Left lung (tissue), 10 donors: ENCODE data around the gene NPHS1. TPM values are rescaled to one million over a fixed set of nuclear protein-coding genes. Genes with fewer than 3 reads are reported as not detected.

Experiments used
- ATAC-seq: fragments of 200-7000 bp; cut with Tn5 transposase; one replicate; pipeline ENCODE4 v1.9.1; 2020; ENCODE audit warnings: moderate library complexity
- DNase-seq, 4 donors: peaks; one replicate each; pipeline ENCODE4 v3.0.0-alpha.2; 2013 to 2020
- H3K27ac ChIP-seq, 2 donors: fragments of 200-600 bp; sonication (generic) in 1 of 2; one replicate each; pipeline versions ENCODE4 v1.5.0 to v1.8.0; 2020 to 2021
- H3K27me3 ChIP-seq, 2 donors: fragments of 200-600 bp; sonication (generic) in 1 of 2; one replicate each; pipeline versions ENCODE4 v1.5.0 to v1.8.0; 2020 to 2021
- H3K36me3 ChIP-seq, 2 donors: fragments of 200-600 bp; sonication (generic) in 1 of 2; one replicate each; pipeline versions ENCODE4 v1.5.0 to v1.8.0; 2020 to 2021
- H3K4me1 ChIP-seq, 2 donors: fragments of 200-600 bp; one replicate each; pipeline ENCODE4 v1.8.0; 2021
- H3K4me3 ChIP-seq, 2 donors: fragments of 200-600 bp; sonication (generic) in 1 of 2; one replicate each; pipeline versions ENCODE4 v1.5.0 to v1.8.0; 2020 to 2021; ENCODE audit warnings: mild to moderate bottlenecking in 1 of 2
- H3K9me3 ChIP-seq, 2 donors: fragments of 200-600 bp; sonication (generic) in 1 of 2; one replicate each; pipeline versions ENCODE4 v1.5.0 to v1.8.0; 2020 to 2021
- CTCF ChIP-seq, 2 donors: fragments of 200-600 bp; sonication (generic) in 1 of 2; IDR thresholded peaks; one replicate each; pipeline versions ENCODE4 v1.5.0 to v1.8.0; 2021; ENCODE audit warnings: antibody characterized with exemption in 2 of 2
- intact Hi-C, 2 donors: fragments of 100-400 bp; cut with DNase I; formaldehyde crosslinking; loops; one replicate each; pipeline versions ENCODE4 v1.11.2 to v1.14.2; 2022
- polyA plus RNA-seq, 6 donors: library from polyadenylated mRNA; unstranded; fragments of 120-200 nt; gene quantifications; one replicate each; pipeline ENCODE4 v1.2.1, GENCODE V29; 2013; ENCODE audit not compliant: insufficient read length in 6 of 6
- total RNA-seq, 2 donors: library from RNA; stranded (reverse); fragmentation: NEBNext Ultra II Directional; extraction: Animal tissue kit (Norgen Biotek cat#: 25700); gene quantifications; one replicate each; pipeline ENCODE4 v1.2.1, GENCODE V29; 2021
- donor health status: DM: no; HTN: yes; CAD: no.
- donor health status: DM: no; HTN: no; CAD: no.

Gene NPHS1
- total and polyA plus RNA-seq, 8 donors: 0.08 to 2.0 (median 0.99) TPM; not detected in 1

GRCh38 chr19:35848486-35848885, 3.8 kb downstream of the NPHS1 start:
- no peaks in the 10 kb centered on the region for H3K36me3 ChIP-seq
- peaks cover 4 to 16% of the 10 kb centered on the region in 2 donors for H3K4me1 ChIP-seq
- H3K4me3 ChIP-seq: no peak overlapping the region
- H3K27me3 ChIP-seq: peaks cover 37 to 100% of the 10 kb centered on the region in 2 donors
- DNase-seq: peak in 1 of 4 donors; percentile 61
- intact Hi-C loops: no loop called here
- TF ChIP-seq CTCF (IDR thresholded peaks at IDR 0.05): no peak
- no peak overlapping the region for H3K27ac ChIP-seq
- no peaks in the 10 kb centered on the region for H3K9me3 ChIP-seq
- ATAC-seq: no peak

- no peaks in the 10 kb centered on the region for H3K9me3 ChIP-seq
- peaks cover 4 to 16% of the 10 kb centered on the region in 2 donors for H3K4me1 ChIP-seq
- no peak for ATAC-seq
- intact Hi-C loops: no loop called here
- H3K27ac ChIP-seq: no peak overlapping the region
- no peak for TF ChIP-seq CTCF (IDR thresholded peaks at IDR 0.05)
- H3K36me3 ChIP-seq: no peaks in the 10 kb centered on the region
- no peak for DNase-seq
- H3K4me3 ChIP-seq: no peak overlapping the region
- H3K27me3 ChIP-seq: peaks cover 40 to 100% of the 10 kb centered on the region in 2 donors
These were observed 4.4 kb downstream of the NPHS1 start for GRCh38 chr19:35847911-35848310.

GRCh38 chr19:35846038-35846668, 6.2 kb downstream of the NPHS1 start:
- DNase-seq (peak in 1 of 4 donors; percentile 77), ATAC-seq (peak; percentile 64)
- no peaks in the 10 kb centered on the region for H3K36me3 ChIP-seq
- intact Hi-C loops: no loop called here
- no peak overlapping the region for H3K27ac ChIP-seq
- H3K27me3 ChIP-seq: peaks cover 36 to 100% of the 10 kb centered on the region in 2 donors
- peaks cover 4 to 16% of the 10 kb centered on the region in 2 donors for H3K4me1 ChIP-seq
- no peaks in the 10 kb centered on the region for H3K9me3 ChIP-seq
- no peak overlapping the region for H3K4me3 ChIP-seq
- no peak for TF ChIP-seq CTCF (IDR thresholded peaks at IDR 0.05)

GRCh38 chr19:35845215-35846037, 6.9 kb downstream of the NPHS1 start:
- Histone ChIP-seq H3K4me1 (peaks cover 4 to 16% of the 10 kb centered on the region in 2 donors), H3K4me3 (peak overlapping the region in 1 of 2 donors; percentile 19), H3K27me3 (peaks cover 36 to 94% of the 10 kb centered on the region in 2 donors), H3K9me3 (no peaks in the 10 kb centered on the region), H3K36me3 (no peaks in the 10 kb centered on the region), H3K27ac (no peak overlapping the region)
- no peak for TF ChIP-seq CTCF (IDR thresholded peaks at IDR 0.05)
- peak in 1 of 4 donors; percentile 81 for DNase-seq
- intact Hi-C loops: no loop called here
- ATAC-seq: peak; percentile 61
